PC-9 (cell line): Measurements from ENCODE around the gene USP12.

ENCODE experiments used
- CTCF ChIP-seq: fragments of 200-600 bp; sonication (generic); conservative IDR thresholded peaks from 2 replicates; pipeline ENCODE4 v1.6.1; 2017; ENCODE audit warnings: mixed run types, antibody characterized with exemption, mild to moderate bottlenecking, moderate library complexity
- EZH2 ChIP-seq: fragments of 200-600 bp; sonication (generic); IDR thresholded peaks from 2 replicates; pipeline ENCODE4 v1.8.0; 2017; ENCODE audit warnings: antibody characterized with exemption, low read depth

- no peak for TF ChIP-seq CTCF
- TF ChIP-seq EZH2 = no peak
Measured at GRCh38 chr13:27193496-27193895, 21.9 kb upstream of the USP12 start.
